ENCODE results near the gene SATB1. TPM values are rescaled to one million over a fixed set of nuclear protein-coding genes. Genes with fewer than 3 reads are reported as not detected.

SATB1 gene
- total RNA-seq, result 8.4 and 8.5 TPM in 2 replicates

GRCh38 chr3:18424729-18425640, at the start of gene SATB1:
SATB1 (minus strand) TSS chr3:18425339; CDS start chr3:18420967, 4,372 bp downstream.

Measured in subcutaneous preadipocyte (primary cell).